HUES48 (cell line): Measurements from ENCODE around the gene PRSS2.

Experiments
- H3K27ac ChIP-seq: one replicate; pipeline ENCODE4 v1.7.0; 2013; ENCODE audit warnings: low read depth, low read length, inconsistent platforms
- H3K27me3 ChIP-seq: 2 replicates; pipeline ENCODE4 v1.6.1; 2013; ENCODE audit warnings: mild to moderate bottlenecking, low read length; ENCODE audit not compliant: control insufficient read depth, insufficient read depth
- H3K36me3 ChIP-seq: 2 replicates; pipeline ENCODE4 v1.6.1; 2013; ENCODE audit warnings: low read length; ENCODE audit not compliant: control insufficient read depth, insufficient read depth
- H3K4me1 ChIP-seq: 2 replicates; pipeline ENCODE4 v1.6.1; 2013; ENCODE audit warnings: mild to moderate bottlenecking, low read length; ENCODE audit not compliant: control insufficient read depth, insufficient read depth
- H3K4me3 ChIP-seq: 2 replicates; pipeline ENCODE4 v1.5.1; 2013; ENCODE audit warnings: mild to moderate bottlenecking, low read depth, low read length
- H3K9ac ChIP-seq: 2 replicates; pipeline ENCODE4 v1.6.1; 2013; ENCODE audit warnings: mild to moderate bottlenecking, low read depth, low read length, moderate library complexity
- H3K9me3 ChIP-seq: 2 replicates; pipeline ENCODE4 v1.6.1; 2013; ENCODE audit warnings: low read length; ENCODE audit not compliant: control insufficient read depth, insufficient read depth

PRSS2 gene

DNA sequence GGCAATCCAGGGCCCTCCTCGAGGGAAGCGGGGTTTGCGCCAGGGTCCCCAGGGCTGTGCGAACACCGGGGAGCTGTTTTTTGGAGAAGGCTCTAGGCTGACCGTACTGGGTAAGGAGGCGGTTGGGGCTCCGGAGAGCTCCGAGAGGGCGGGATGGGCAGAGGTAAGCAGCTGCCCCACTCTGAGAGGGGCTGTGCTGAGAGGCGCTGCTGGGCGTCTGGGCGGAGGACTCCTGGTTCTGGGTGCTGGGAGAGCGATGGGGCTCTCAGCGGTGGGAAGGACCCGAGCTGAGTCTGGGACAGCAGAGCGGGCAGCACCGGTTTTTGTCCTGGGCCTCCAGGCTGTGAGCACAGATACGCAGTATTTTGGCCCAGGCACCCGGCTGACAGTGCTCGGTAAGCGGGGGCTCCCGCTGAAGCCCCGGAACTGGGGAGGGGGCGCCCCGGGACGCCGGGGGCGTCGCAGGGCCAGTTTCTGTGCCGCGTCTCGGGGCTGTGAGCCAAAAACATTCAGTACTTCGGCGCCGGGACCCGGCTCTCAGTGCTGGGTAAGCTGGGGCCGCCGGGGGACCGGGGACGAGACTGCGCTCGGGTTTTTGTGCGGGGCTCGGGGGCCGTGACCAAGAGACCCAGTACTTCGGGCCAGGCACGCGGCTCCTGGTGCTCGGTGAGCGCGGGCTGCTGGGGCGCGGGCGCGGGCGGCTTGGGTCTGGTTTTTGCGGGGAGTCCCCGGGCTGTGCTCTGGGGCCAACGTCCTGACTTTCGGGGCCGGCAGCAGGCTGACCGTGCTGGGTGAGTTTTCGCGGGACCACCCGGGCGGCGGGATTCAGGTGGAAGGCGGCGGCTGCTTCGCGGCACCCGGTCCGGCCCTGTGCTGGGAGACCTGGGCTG is 26.0 kb downstream of the PRSS2 start:
- H3K9ac ChIP-seq, result peak overlapping the region; percentile 55
- H3K4me3 ChIP-seq, result peak overlapping the region; percentile 74
- peaks cover 83% of the 10 kb centered on the region for H3K27me3 ChIP-seq

DNA sequence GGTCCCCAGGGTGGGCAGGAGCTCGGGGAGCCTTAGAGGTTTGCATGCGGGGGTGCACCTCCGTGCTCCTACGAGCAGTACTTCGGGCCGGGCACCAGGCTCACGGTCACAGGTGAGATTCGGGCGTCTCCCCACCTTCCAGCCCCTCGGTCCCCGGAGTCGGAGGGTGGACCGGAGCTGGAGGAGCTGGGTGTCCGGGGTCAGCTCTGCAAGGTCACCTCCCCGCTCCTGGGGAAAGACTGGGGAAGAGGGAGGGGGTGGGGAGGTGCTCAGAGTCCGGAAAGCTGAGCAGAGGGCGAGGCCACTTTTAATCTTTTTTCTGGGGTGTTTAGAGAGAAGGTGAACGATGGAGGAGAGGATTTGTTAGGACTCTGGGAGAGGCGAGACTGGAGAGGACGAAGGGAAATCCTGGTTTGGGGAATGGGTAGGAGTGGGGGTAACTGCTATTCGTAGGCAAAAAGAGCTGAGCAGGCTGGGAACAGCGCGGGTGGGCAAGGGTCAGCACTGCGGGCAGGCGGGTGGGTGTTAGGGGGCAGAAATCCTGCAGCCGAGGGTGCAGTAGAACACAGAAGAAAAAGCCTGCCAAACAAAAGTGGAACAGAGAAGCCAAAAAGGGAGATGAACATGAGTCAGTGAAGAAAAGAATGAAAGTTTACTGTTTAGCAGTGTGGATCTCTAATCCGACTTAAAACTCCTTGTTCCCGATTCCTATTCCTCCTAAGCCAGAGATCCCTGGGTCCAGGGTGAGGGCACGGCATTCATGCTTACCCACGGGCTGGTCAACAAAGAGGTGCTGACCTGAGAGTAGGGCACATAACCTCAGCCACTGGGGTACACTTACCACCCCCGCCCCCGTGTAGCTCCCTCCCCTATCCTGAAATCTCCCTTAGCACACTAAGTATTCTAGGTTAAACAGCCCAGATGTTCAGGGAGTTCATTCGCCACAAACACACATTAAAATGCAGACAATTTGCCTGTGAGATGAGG is 26.9 kb downstream of the PRSS2 start:
- peaks cover 84% of the 10 kb centered on the region for H3K27me3 ChIP-seq
- no peak overlapping the region for H3K27ac ChIP-seq
- H3K4me1 ChIP-seq, result peaks cover 38% of the 10 kb centered on the region
- no peaks in the 10 kb centered on the region for H3K9me3 ChIP-seq
- peak overlapping the region; percentile 74 for H3K4me3 ChIP-seq
- 0 out of 2 replicates have a peak overlapping the region, but pooled peaks have one; percentile 55 for H3K9ac ChIP-seq
- peaks cover 5% of the 10 kb centered on the region; the same call in 1 of the 2 replicates for H3K36me3 ChIP-seq

More for the DNA sequence above, 26.0 kb downstream of the PRSS2 start:
- peak overlapping the region; percentile 12 for H3K27ac ChIP-seq
- H3K9me3 ChIP-seq, result no peaks in the 10 kb centered on the region
- H3K4me1 ChIP-seq, result peaks cover 38% of the 10 kb centered on the region
- 0 out of 2 replicates have a peak, but pooled peaks cover under 1% of the 10 kb centered on the region for H3K36me3 ChIP-seq

DNA sequence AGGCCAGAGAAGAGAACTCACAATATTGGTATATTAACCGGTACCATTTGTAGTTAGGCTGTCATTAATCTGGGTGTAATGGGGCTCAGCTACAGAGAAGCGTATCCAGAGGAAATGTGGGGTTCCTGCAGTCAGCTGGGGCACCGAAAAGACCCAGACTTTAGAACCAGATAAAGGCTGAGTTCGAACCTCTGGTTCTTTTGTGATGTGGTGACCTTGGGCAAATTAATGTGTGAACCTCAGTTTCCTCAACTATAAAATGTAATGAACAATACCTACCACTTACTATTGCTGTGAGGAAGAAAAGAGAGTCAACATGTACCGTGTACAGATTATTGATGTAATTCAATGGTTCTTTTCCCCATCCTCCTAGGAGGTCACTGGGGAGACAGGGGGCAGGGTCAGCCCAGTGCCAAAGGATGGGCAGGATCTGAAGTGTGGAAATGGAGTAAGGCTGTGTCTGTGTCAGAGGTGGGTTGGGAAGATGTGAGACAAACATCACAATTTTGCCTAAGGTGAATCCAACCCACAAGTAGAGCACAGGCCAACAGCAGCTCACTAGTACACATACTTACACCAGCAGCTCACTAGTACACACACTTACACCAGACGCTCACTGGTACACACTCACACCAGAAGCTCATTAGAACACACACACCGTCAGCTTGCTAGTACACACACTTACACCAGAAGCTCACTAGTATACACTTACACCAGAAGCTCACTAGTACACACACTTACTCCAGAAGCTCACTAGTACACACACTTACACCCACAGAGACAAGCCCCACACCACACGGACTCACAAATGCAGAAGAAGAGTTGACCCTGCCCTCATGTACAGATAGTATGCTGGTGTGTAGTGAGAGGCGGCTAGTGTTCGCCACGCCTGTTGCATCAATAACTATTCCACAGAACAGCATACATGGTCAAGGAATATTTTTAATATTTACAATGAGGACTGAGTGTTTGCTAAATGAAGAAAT is 28.0 kb downstream of the PRSS2 start:
- Histone ChIP-seq H3K27ac (no peak overlapping the region), H3K27me3 (peaks cover 84% of the 10 kb centered on the region), H3K4me3 (no peak overlapping the region), H3K36me3 (peaks cover 5% of the 10 kb centered on the region; the same call in 1 of the 2 replicates), H3K9ac (no peak overlapping the region), H3K9me3 (no peaks in the 10 kb centered on the region), H3K4me1 (peaks cover 38% of the 10 kb centered on the region)

DNA sequence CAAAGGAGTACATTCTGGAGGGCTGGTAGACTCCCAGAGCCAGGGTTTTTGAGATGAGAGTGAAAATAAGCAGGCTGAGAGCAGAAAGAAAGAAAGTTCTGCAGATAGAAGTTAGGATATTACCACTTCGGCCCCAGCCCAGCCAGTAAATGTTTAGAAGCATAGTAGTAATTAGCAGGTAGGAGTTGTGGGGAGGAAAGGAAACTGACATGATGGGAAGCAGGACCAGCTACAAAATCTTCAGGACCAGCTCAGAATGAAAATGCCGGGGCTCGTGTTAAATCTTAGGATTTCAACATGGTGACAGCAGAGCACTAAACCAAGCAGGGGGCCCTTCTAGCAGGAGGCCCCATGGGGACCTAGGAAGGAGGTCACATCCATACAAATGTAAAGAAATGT is 28.7 kb downstream of the PRSS2 start:
- Histone ChIP-seq H3K9ac (no peak overlapping the region), H3K36me3 (peaks cover 5% of the 10 kb centered on the region; the same call in 1 of the 2 replicates), H3K4me3 (no peak overlapping the region), H3K27ac (no peak overlapping the region), H3K27me3 (peaks cover 78% of the 10 kb centered on the region), H3K4me1 (peaks cover 38% of the 10 kb centered on the region), H3K9me3 (no peaks in the 10 kb centered on the region)

DNA sequence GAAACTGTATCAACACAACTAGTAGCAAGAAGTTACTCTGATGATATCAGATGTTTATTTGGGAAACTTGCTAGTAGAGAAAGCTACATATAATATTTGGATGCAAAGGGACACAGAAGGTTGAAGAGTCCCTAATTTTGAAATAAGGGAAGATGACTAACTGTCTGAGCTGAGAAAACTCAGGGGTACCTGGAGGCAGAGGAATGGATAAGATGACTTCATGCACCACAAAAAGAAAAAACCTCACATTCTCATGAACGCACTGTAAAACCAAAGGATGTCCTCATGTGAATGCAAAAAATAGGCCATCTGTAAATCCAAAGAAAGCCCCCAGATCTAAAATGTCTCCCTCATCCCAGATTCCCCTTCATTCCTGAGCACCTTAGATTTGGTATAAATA is 29.3 kb downstream of the PRSS2 start:
- Histone ChIP-seq H3K27me3 (peaks cover 77% of the 10 kb centered on the region), H3K9me3 (no peaks in the 10 kb centered on the region), H3K4me1 (peaks cover 32% of the 10 kb centered on the region), H3K4me3 (no peak overlapping the region), H3K36me3 (peaks cover 5% of the 10 kb centered on the region; the same call in 1 of the 2 replicates), H3K9ac (no peak overlapping the region), H3K27ac (no peak overlapping the region)

DNA sequence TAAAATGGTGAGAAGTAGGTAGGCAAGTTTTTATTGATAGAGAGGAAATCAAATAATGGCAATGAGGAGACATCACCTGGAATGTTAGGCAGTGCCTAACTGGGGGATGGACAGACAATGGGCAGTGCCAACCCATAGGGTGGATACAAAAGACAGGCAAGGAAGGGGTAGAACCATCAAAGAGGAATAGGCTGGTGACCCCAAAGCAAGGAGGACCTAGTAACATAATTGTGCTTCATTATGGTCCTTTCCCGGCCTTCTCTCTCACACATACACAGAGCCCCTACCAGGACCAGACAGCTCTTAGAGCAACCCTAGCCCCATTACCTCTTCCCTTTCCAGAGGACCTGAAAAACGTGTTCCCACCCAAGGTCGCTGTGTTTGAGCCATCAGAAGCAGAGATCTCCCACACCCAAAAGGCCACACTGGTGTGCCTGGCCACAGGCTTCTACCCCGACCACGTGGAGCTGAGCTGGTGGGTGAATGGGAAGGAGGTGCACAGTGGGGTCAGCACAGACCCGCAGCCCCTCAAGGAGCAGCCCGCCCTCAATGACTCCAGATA is 30.0 kb downstream of the PRSS2 start:
- Histone ChIP-seq H3K9me3 (no peaks in the 10 kb centered on the region), H3K27ac (no peak overlapping the region)

DNA sequence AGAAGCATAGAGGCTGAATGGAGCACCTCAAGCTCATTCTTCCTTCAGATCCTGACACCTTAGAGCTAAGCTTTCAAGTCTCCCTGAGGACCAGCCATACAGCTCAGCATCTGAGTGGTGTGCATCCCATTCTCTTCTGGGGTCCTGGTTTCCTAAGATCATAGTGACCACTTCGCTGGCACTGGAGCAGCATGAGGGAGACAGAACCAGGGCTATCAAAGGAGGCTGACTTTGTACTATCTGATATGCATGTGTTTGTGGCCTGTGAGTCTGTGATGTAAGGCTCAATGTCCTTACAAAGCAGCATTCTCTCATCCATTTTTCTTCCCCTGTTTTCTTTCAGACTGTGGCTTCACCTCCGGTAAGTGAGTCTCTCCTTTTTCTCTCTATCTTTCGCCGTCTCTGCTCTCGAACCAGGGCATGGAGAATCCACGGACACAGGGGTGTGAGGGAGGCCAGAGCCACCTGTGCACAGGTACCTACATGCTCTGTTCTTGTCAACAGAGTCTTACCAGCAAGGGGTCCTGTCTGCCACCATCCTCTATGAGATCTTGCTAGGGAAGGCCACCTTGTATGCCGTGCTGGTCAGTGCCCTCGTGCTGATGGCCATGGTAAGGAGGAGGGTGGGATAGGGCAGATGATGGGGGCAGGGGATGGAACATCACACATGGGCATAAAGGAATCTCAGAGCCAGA is 31.0 kb downstream of the PRSS2 start:
- peaks cover 5% of the 10 kb centered on the region; the same call in 1 of the 2 replicates for H3K36me3 ChIP-seq
- peaks cover 64% of the 10 kb centered on the region for H3K27me3 ChIP-seq

More for the DNA sequence above, 30.0 kb downstream of the PRSS2 start:
- H3K36me3 ChIP-seq, result peaks cover 5% of the 10 kb centered on the region; the same call in 1 of the 2 replicates
- peaks cover 72% of the 10 kb centered on the region for H3K27me3 ChIP-seq
- H3K9ac ChIP-seq, result no peak overlapping the region
- no peak overlapping the region for H3K4me3 ChIP-seq
- peaks cover 26% of the 10 kb centered on the region for H3K4me1 ChIP-seq

DNA sequence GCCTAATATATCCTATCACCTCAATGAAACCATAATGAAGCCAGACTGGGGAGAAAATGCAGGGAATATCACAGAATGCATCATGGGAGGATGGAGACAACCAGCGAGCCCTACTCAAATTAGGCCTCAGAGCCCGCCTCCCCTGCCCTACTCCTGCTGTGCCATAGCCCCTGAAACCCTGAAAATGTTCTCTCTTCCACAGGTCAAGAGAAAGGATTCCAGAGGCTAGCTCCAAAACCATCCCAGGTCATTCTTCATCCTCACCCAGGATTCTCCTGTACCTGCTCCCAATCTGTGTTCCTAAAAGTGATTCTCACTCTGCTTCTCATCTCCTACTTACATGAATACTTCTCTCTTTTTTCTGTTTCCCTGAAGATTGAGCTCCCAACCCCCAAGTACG is 31.5 kb downstream of the PRSS2 start:
- no peak overlapping the region for H3K27ac ChIP-seq
- no peaks in the 10 kb centered on the region for H3K9me3 ChIP-seq
- H3K27me3 ChIP-seq, result peaks cover 59% of the 10 kb centered on the region
- H3K9ac ChIP-seq, result no peak overlapping the region
- H3K36me3 ChIP-seq, result peaks cover 5% of the 10 kb centered on the region; the same call in 1 of the 2 replicates
- H3K4me1 ChIP-seq, result peaks cover 20% of the 10 kb centered on the region
- no peak overlapping the region for H3K4me3 ChIP-seq

More for the DNA sequence above, 31.0 kb downstream of the PRSS2 start:
- Histone ChIP-seq H3K4me3 (no peak overlapping the region), H3K9ac (no peak overlapping the region), H3K27ac (no peak overlapping the region), H3K9me3 (no peaks in the 10 kb centered on the region), H3K4me1 (peaks cover 20% of the 10 kb centered on the region)

DNA sequence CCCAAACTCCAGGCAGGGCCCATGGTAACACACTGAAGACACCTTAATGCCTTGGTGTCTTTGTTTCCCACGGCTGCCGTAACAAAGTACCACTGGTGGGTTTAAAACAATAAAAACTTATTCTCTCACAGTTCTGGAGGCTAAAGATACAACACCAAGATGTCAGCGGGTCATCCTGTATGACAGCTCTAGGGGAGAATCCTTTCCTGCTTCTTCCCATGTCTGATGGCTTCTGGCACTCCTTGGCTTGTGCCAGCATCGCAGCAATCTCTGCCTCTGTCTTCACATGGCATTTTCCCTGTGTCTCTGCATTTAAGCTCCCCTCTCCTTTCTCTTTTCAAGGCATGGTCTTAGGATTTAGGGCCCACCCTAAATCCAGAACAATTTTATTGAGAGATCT is 33.1 kb downstream of the PRSS2 start:
- Histone ChIP-seq H3K36me3 (peaks cover 5% of the 10 kb centered on the region; the same call in 1 of the 2 replicates), H3K4me3 (no peak overlapping the region), H3K4me1 (peaks cover 13% of the 10 kb centered on the region), H3K27ac (no peak overlapping the region), H3K27me3 (peaks cover 43% of the 10 kb centered on the region), H3K9ac (no peak overlapping the region), H3K9me3 (no peaks in the 10 kb centered on the region)
